A673 (cell line): ENCODE results near the gene EHD3. TPM values are rescaled to one million over a fixed set of nuclear protein-coding genes. Genes with fewer than 3 reads are reported as not detected.

Experiments
- BruUV-seq: library from RNA; stranded (reverse); fragments of 400-500 nt; replicated peaks from 2 replicates; lab custom pipeline; 2021; lab: Mats Ljungman, UMichigan
- CTCF ChIA-PET: fragments of 300-600 bp; sonication (Branson Sonifier 250); formaldehyde crosslinking; loops from one replicate; lab custom pipeline; 2022; ENCODE audit warnings: antibody characterized with exemption; lab: Charles Lee
- POLR2A ChIA-PET: fragments of 300-600 bp; sonication (Branson Sonifier 250); formaldehyde crosslinking; loops from one replicate; lab custom pipeline; 2022; ENCODE audit warnings: antibody characterized with exemption; ENCODE audit not compliant: low non-redundant PET; lab: Charles Lee
- DNase-seq: peaks from one replicate; pipeline ENCODE4 v3.0.0-alpha.2; 2015; ENCODE audit warnings: low spot score
- H3K27ac ChIP-seq: fragments of 200-600 bp; sonication (generic); 2 replicates; pipeline ENCODE4 v1.5.1; 2016; ENCODE audit warnings: mixed run types, low read depth, mild to moderate bottlenecking, mixed read lengths, antibody characterized with exemption, low read length; ENCODE audit not compliant: poor library complexity, severe bottlenecking
- H3K27me3 ChIP-seq: fragments of 200-600 bp; sonication (generic); replicated peaks from 2 replicates; pipeline ENCODE4 v1.6.1; 2017; ENCODE audit warnings: mixed run types, low read depth, mild to moderate bottlenecking, mixed read lengths, antibody characterized with exemption, low read length; ENCODE audit not compliant: insufficient read depth, poor library complexity
- H3K36me3 ChIP-seq: fragments of 200-600 bp; sonication (generic); 2 replicates; pipeline ENCODE4 v1.6.1; 2016; ENCODE audit warnings: mixed run types, mild to moderate bottlenecking, mixed read lengths, antibody characterized with exemption, low read length; ENCODE audit not compliant: insufficient read depth, poor library complexity, severe bottlenecking
- H3K4me1 ChIP-seq: fragments of 200-600 bp; sonication (generic); 2 replicates; pipeline ENCODE4 v1.6.1; 2017; ENCODE audit warnings: mixed run types, mild to moderate bottlenecking, mixed read lengths, antibody characterized with exemption, low read length; ENCODE audit not compliant: insufficient read depth, poor library complexity, severe bottlenecking
- H3K4me3 ChIP-seq: fragments of 200-600 bp; sonication (generic); 2 replicates; pipeline ENCODE4 v1.5.1; 2016; ENCODE audit warnings: low read depth, mixed run types, mild to moderate bottlenecking, mixed read lengths, low read length; ENCODE audit not compliant: poor library complexity, severe bottlenecking
- H3K9me3 ChIP-seq: fragments of 200-600 bp; sonication (generic); 2 replicates; pipeline ENCODE4 v1.6.1; 2016; ENCODE audit warnings: mixed run types, low read depth, mild to moderate bottlenecking, mixed read lengths, antibody characterized with exemption, low read length; ENCODE audit not compliant: poor library complexity, severe bottlenecking
- CTCF ChIP-seq: fragments of 300-800, 200-600 bp; sonication (generic); conservative IDR thresholded peaks from 2 replicates; pipeline ENCODE4 v1.5.1; 2017; ENCODE audit warnings: low read depth, mild to moderate bottlenecking, antibody characterized with exemption, low read length, moderate library complexity, mixed read lengths
- EZH2 ChIP-seq: fragments of 200-600 bp; sonication (generic); IDR thresholded peaks from 2 replicates; pipeline ENCODE4 v1.6.1; 2017; ENCODE audit warnings: borderline replicate concordance, low read depth, mild to moderate bottlenecking, mixed read lengths, antibody characterized with exemption, low read length; ENCODE audit not compliant: poor library complexity, severe bottlenecking
- intact Hi-C: fragments of 100-400 bp; cut with micrococcal nuclease; formaldehyde crosslinking; loops from one replicate; pipeline ENCODE4 v1.10.0; 2022; ENCODE audit not compliant: unreplicated experiment
- total RNA-seq: library from RNA; stranded (reverse); gene quantifications from 2 replicates; pipeline ENCODE4 v1.2.3, GENCODE V29; 2021

Gene EHD3
- total RNA-seq, 1 experiment from 2014 or later, result 4.4 TPM

- DNase-seq, result no peak
- Histone ChIP-seq H3K27ac (no peak overlapping the region), H3K27me3 (no peaks in the 10 kb centered on the region), H3K4me3 (no peak overlapping the region), H3K36me3 (no peaks in the 10 kb centered on the region), H3K9me3 (no peaks in the 10 kb centered on the region), H3K4me1 (peaks cover 5% of the 10 kb centered on the region)
- ChIA-PET CTCF (no interaction called here), POLR2A (no interaction called here)
- intact Hi-C loops, result no loop called here
- TF ChIP-seq EZH2 (no peak), CTCF (no peak)
- BruUV-seq, result no TSS peak
Observed at GRCh38 chr2:31237348-31238017, 3.5 kb downstream of the EHD3 start.

- intact Hi-C loops, result no loop called here
- Histone ChIP-seq H3K4me1 (peaks cover 5% of the 10 kb centered on the region), H3K9me3 (no peaks in the 10 kb centered on the region), H3K27me3 (no peaks in the 10 kb centered on the region), H3K36me3 (no peaks in the 10 kb centered on the region), H3K4me3 (no peak overlapping the region), H3K27ac (no peak overlapping the region)
- ChIA-PET CTCF (interaction anchor here (0.6 kb wide), 1 partner anchor 64 kb away, joined by 3 read pairs; no protein-coding TSS in a partner anchor), POLR2A (no interaction called here)
- TF ChIP-seq CTCF (no peak), EZH2 (no peak)
- DNase-seq, result no peak
- no TSS peak for BruUV-seq
Observed at GRCh38 chr2:31238126-31238905, 4.4 kb downstream of the EHD3 start.

- ChIA-PET CTCF (no interaction called here), POLR2A (no interaction called here)
- no TSS peak for BruUV-seq
- intact Hi-C loops, result no loop called here
- Histone ChIP-seq H3K36me3 (no peaks in the 10 kb centered on the region), H3K27ac (no peak overlapping the region), H3K4me1 (peaks cover 5% of the 10 kb centered on the region), H3K9me3 (no peaks in the 10 kb centered on the region), H3K4me3 (no peak overlapping the region), H3K27me3 (no peaks in the 10 kb centered on the region)
- no peak for TF ChIP-seq EZH2
- TF ChIP-seq CTCF, result no peak
- DNase-seq, result no peak
Observed at GRCh38 chr2:31238906-31239592, 5.1 kb downstream of the EHD3 start.
